ENCODE measurements around the gene SERPINA10. TPM values are rescaled to one million over a fixed set of nuclear protein-coding genes. Genes with fewer than 3 reads are reported as not detected.
A peak's percentile ranks its signal among the peaks of the same experiment; 100 is the strongest.

Gene SERPINA10
- polyA plus RNA-seq, 3 donors: not detected

DNA sequence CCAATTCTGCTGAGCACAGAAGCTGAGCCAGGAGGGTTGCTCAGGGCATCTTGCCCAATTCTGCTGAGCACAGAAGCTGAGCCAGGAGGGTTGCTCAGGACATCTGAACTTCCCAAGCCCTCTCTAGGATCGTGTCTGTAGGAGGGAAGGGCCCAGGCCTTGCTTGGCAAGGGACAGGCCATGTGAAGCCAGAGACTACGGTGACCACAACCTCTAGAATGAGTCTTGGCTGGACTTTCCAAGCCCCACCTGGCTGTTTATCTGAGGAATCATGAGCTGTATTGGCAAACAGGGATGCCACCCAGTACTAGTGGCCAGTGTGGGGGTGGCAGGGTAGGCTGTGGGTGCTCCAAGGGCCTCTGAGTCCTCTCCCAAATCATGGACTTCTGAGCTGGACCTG, 37.8 kb upstream of the SERPINA10 start:
- intact Hi-C loops (cut with micrococcal nuclease): no loop called here
- Histone ChIP-seq H3K9ac (ENCODE audit: insufficient read depth, low read length, poor library complexity, severe bottlenecking) (no peak overlapping the region), H3K9me3 (replicated peaks in 1 of 2; ENCODE audit: control insufficient read depth in 1 of 2, insufficient read depth in 1 of 2, low read length in 2 of 2) (no peaks in the 10 kb centered on the region), H3K36me3 (replicated peaks in 1 of 2; ENCODE audit: control insufficient read depth in 1 of 2, insufficient read depth in 2 of 2, low read length in 2 of 2) (no peaks in the 10 kb centered on the region), H3K4me1 (ENCODE audit: control insufficient read depth in 1 of 2, insufficient read depth in 2 of 2, low read length in 2 of 2) (no peaks in the 10 kb centered on the region), H3K4me3 (replicated peaks in 1 of 3; ENCODE audit: low read depth in 2 of 3, low read length in 3 of 3) (no peak overlapping the region), H3K4me2 (replicated peaks; ENCODE audit: extremely low read depth, low read length, poor library complexity, severe bottlenecking) (no peak overlapping the region), H3K27me3 (ENCODE audit: control insufficient read depth in 2 of 2, insufficient read depth in 2 of 2, low read length in 2 of 2) (peaks cover 3 to 5% of the 10 kb centered on the region in 2 donors), H3K27ac (ENCODE audit: low read depth in 1 of 2, low read length in 2 of 2) (no peak overlapping the region), H4K20me1 (ENCODE audit: insufficient read depth, low read length) (no peaks in the 10 kb centered on the region), H2AFZ (ENCODE audit: insufficient read depth, low read depth, low read length, poor library complexity, severe bottlenecking) (no peak overlapping the region), H3K79me2 (ENCODE audit: insufficient read depth, low read length) (no peaks in the 10 kb centered on the region)
- H3K9me3 Mint-ChIP-seq: peaks cover 0 to 4% (median 0%) of the 10 kb centered on the region in 7 donors
- no peak for DNase-seq
- TF ChIP-seq, protein P1, sequence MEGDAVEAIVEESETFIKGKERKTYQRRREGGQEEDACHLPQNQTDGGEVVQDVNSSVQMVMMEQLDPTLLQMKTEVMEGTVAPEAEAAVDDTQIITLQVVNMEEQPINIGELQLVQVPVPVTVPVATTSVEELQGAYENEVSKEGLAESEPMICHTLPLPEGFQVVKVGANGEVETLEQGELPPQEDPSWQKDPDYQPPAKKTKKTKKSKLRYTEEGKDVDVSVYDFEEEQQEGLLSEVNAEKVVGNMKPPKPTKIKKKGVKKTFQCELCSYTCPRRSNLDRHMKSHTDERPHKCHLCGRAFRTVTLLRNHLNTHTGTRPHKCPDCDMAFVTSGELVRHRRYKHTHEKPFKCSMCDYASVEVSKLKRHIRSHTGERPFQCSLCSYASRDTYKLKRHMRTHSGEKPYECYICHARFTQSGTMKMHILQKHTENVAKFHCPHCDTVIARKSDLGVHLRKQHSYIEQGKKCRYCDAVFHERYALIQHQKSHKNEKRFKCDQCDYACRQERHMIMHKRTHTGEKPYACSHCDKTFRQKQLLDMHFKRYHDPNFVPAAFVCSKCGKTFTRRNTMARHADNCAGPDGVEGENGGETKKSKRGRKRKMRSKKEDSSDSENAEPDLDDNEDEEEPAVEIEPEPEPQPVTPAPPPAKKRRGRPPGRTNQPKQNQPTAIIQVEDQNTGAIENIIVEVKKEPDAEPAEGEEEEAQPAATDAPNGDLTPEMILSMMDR (IDR thresholded peaks at IDR 0.05): no peak
- no peak overlapping the region for H3K27ac Mint-ChIP-seq
- peaks cover 11 to 35% (median 17%) of the 10 kb centered on the region in 3 donors for H3K27me3 Mint-ChIP-seq (ENCODE audit: low read depth in 3 of 3)
- H3K4me3 Mint-ChIP-seq: no peak overlapping the region
- H3K36me3 Mint-ChIP-seq: no peaks in the 10 kb centered on the region
- H3K4me1 Mint-ChIP-seq: no peaks in the 10 kb centered on the region
- 78% methylated on average over 2 of the region's 2 CpGs for WGBS (ENCODE audit: insufficient coverage)

DNA sequence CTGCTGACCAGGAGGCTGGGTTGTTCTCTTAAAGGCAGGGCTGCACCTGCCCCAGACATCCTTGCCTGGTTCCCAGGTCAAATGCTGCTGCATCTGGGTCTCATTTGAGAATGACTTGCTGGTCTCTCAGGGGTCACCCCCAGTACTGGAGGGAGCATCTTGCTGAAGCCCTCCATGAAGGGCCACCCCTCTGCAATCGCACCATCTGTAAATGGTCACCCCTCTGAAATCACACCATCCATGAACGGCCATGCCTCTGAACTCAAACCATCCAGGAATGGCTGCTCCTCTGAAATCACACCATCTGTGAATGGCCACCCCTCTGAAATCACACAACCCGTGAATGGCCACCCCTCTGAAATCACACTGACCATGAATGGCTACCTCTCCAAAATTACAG, 37.4 kb upstream of the SERPINA10 start:
- TF ChIP-seq, protein P1 (IDR thresholded peaks at IDR 0.05): no peak
- H3K4me1 Mint-ChIP-seq: no peaks in the 10 kb centered on the region
- intact Hi-C loops (cut with micrococcal nuclease): no loop called here
- 88% methylated on average over 3 of the region's 3 CpGs for WGBS (ENCODE audit: insufficient coverage)
- H3K27ac ChIP-seq (ENCODE audit: low read depth in 1 of 2, low read length in 2 of 2): no peak overlapping the region
- H3K27ac Mint-ChIP-seq: peak overlapping the region in 1 of 7 donors; percentile 57
- no peak overlapping the region for H3K4me3 Mint-ChIP-seq
- DNase-seq: no peak
- no peaks in the 10 kb centered on the region for H3K36me3 ChIP-seq (replicated peaks in 1 of 2; ENCODE audit: control insufficient read depth in 1 of 2, insufficient read depth in 2 of 2, low read length in 2 of 2)
- H3K4me2 ChIP-seq (replicated peaks; ENCODE audit: extremely low read depth, low read length, poor library complexity, severe bottlenecking): no peak overlapping the region
- H3K27me3 ChIP-seq (ENCODE audit: control insufficient read depth in 2 of 2, insufficient read depth in 2 of 2, low read length in 2 of 2): peaks cover 0 to 5% of the 10 kb centered on the region in 2 donors
- H3K27me3 Mint-ChIP-seq (ENCODE audit: low read depth in 3 of 3): peaks cover 11 to 38% (median 18%) of the 10 kb centered on the region in 3 donors
- H3K4me3 ChIP-seq (replicated peaks in 1 of 3; ENCODE audit: low read depth in 2 of 3, low read length in 3 of 3): no peak overlapping the region
- H3K9me3 Mint-ChIP-seq: peaks cover 0 to 5% (median 0%) of the 10 kb centered on the region in 7 donors
- H3K79me2 ChIP-seq (ENCODE audit: insufficient read depth, low read length): no peaks in the 10 kb centered on the region
- H2AFZ ChIP-seq (ENCODE audit: insufficient read depth, low read depth, low read length, poor library complexity, severe bottlenecking): no peak overlapping the region
- no peak overlapping the region for H3K9ac ChIP-seq (ENCODE audit: insufficient read depth, low read length, poor library complexity, severe bottlenecking)
- no peaks in the 10 kb centered on the region for H3K4me1 ChIP-seq (ENCODE audit: control insufficient read depth in 1 of 2, insufficient read depth in 2 of 2, low read length in 2 of 2)
- no peaks in the 10 kb centered on the region for H3K36me3 Mint-ChIP-seq
- H4K20me1 ChIP-seq (ENCODE audit: insufficient read depth, low read length): no peaks in the 10 kb centered on the region
- no peaks in the 10 kb centered on the region for H3K9me3 ChIP-seq (replicated peaks in 1 of 2; ENCODE audit: control insufficient read depth in 1 of 2, insufficient read depth in 1 of 2, low read length in 2 of 2)
